ENCODE results near the gene OR4D2.

GRCh38 chr17:58161566-58161965 lies 5.2 kb upstream of the OR4D2 start:
- TF ChIP-seq GATA2 (IDR thresholded peaks at IDR 0.05; ENCODE audit: low read depth, low read length) = no peak
- TF ChIP-seq GATA3 (IDR thresholded peaks at IDR 0.05; ENCODE audit: low read depth, low read length) = no peak
